Transverse colon (tissue), 4 donors: ENCODE measurements around the gene SLC1A1.

Source experiments
- POLR2A ChIP-seq: fragments of 450-650 bp; IDR thresholded peaks from one replicate; pipeline ENCODE4 v1.6.1; 2016; ENCODE audit warnings: antibody characterized with exemption, mild to moderate bottlenecking, moderate library complexity
- POLR2AphosphoS5 ChIP-seq, 3 donors: sonication (generic); formaldehyde crosslinking; IDR thresholded peaks; one replicate each; pipeline ENCODE4 v1.6.1; 2016; ENCODE audit warnings: antibody characterized with exemption in 3 of 3
- TF ChIP-seq, protein P1 (sequence below), 5 experiments: fragments of 200-600 bp in 3 of 5; fragments of 450-650 bp in 2 of 5; sonication (generic) in 3 of 5; IDR thresholded peaks; 1 replicate in 2 of 5; 2 replicates in 3 of 5; pipeline ENCODE4 v1.5.1; 2016 to 2017; ENCODE audit warnings: antibody characterized with exemption in 5 of 5, inconsistent platforms in 3 of 5, mild to moderate bottlenecking in 2 of 5, moderate library complexity in 1 of 5

GRCh38 chr9:4540425-4540824, 50.2 kb downstream of the SLC1A1 start:
- TF ChIP-seq, protein P1, sequence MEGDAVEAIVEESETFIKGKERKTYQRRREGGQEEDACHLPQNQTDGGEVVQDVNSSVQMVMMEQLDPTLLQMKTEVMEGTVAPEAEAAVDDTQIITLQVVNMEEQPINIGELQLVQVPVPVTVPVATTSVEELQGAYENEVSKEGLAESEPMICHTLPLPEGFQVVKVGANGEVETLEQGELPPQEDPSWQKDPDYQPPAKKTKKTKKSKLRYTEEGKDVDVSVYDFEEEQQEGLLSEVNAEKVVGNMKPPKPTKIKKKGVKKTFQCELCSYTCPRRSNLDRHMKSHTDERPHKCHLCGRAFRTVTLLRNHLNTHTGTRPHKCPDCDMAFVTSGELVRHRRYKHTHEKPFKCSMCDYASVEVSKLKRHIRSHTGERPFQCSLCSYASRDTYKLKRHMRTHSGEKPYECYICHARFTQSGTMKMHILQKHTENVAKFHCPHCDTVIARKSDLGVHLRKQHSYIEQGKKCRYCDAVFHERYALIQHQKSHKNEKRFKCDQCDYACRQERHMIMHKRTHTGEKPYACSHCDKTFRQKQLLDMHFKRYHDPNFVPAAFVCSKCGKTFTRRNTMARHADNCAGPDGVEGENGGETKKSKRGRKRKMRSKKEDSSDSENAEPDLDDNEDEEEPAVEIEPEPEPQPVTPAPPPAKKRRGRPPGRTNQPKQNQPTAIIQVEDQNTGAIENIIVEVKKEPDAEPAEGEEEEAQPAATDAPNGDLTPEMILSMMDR (IDR thresholded peaks at IDR 0.05): no peak
- TF ChIP-seq POLR2AphosphoS5 (IDR thresholded peaks at IDR 0.05): no peak
- TF ChIP-seq POLR2A: no peak
